ENCODE measurements around the gene GBP1.
A peak's percentile ranks its signal among the peaks of the same experiment; 100 is the strongest.
"Not testable (repeated sequence)": the region's sequence is repeated elsewhere in the genome, so short reads cannot be mapped to it uniquely, and the experiment has no call there.

Gene GBP1

DNA sequence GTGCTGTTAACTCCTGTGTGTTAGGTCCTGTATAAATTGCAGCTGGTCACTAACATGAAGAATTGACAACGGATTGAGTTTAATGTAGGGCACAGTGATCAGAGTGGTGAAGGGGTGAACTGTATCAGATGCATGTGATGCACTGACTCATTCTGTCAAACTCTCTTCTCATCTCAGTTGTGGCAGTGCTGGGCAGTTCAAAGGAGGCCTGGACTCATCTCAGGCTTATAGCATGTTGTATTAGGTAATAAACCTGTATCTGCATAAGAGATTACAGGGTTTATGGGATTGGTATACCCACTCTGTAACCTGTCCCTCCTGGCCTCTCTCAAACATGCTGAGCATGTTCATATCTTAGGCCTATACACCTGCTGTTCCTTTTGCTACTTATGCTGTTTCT lies 29.9 kb downstream of the GBP1 start:
- TF ChIP-seq, protein P1, sequence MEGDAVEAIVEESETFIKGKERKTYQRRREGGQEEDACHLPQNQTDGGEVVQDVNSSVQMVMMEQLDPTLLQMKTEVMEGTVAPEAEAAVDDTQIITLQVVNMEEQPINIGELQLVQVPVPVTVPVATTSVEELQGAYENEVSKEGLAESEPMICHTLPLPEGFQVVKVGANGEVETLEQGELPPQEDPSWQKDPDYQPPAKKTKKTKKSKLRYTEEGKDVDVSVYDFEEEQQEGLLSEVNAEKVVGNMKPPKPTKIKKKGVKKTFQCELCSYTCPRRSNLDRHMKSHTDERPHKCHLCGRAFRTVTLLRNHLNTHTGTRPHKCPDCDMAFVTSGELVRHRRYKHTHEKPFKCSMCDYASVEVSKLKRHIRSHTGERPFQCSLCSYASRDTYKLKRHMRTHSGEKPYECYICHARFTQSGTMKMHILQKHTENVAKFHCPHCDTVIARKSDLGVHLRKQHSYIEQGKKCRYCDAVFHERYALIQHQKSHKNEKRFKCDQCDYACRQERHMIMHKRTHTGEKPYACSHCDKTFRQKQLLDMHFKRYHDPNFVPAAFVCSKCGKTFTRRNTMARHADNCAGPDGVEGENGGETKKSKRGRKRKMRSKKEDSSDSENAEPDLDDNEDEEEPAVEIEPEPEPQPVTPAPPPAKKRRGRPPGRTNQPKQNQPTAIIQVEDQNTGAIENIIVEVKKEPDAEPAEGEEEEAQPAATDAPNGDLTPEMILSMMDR (IDR thresholded peaks at IDR 0.05; ENCODE audit: low read depth, low read length, missing control alignments), result no peak

DNA sequence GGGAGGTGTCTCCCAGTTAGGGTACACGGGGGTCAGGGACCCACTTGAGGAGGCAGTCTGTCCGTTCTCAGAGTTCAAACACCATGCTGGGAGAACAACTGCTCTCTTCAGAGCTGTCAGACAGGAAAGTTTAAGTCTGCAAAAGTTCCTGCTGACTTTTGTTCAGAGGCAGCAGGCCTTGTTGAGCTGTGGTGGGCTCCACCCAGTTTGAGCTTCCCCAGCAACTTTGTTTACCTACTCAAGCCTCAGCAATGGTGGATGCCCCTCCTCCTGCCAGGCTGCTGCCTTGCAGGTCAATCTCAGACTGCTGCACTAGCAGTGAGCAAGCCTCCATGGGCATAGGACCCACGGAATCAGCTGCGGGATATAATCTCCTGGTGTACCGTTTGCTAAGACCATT lies 31.0 kb downstream of the GBP1 start:
- not testable (repeated sequence) for DNase-seq (ENCODE audit: extremely low read depth, low read depth); H3K4me3 ChIP-seq (replicated peaks; ENCODE audit: low read depth, low read length)

More for the DNA sequence above, 29.9 kb downstream of the GBP1 start:
- H3K4me3 ChIP-seq (replicated peaks; ENCODE audit: low read depth, low read length), result no peak overlapping the region
- DNase-seq (ENCODE audit: extremely low read depth, low read depth), result no peak

DNA sequence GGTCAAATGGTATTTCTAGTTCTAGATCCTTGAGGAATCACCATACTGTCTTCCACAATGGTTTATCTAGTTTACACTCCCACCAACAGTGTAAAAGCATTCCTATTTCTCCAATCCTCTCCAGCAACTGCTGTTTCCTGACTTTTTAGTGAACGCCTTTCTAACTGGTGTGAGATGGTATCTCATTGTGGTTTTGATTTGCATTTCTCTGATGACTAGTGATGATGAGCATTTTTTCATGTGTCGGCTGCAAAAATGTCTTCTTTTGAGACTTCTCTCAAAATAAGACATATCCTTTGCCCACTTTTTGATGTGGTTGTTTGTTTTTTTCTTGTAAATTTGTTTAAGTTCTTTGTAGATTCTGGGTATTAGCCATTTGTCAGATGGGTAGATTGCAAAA lies 36.0 kb downstream of the GBP1 start:
- not testable (repeated sequence) for DNase-seq (ENCODE audit: extremely low read depth, low read depth); H3K4me3 ChIP-seq (replicated peaks; ENCODE audit: low read depth, low read length)

DNA sequence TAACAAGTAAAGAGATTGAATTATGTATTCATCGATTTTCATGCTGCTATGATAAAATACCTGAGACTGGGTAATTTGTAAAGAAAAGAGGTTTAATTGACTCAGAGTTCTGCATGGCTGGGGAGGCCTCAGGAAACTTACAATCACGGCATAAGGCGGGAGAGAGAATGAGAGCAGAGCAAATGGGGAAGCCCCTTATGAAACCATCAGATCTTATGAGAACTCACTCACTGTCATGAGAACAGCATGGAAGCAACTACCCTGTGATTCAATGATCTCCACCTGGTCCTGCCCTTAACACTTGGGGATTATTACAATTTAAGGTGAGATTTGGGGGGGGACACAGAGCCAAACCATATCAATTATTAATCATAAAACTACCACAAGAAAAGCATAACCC lies 39.1 kb downstream of the GBP1 start:
- H3K4me3 ChIP-seq (replicated peaks; ENCODE audit: low read depth, low read length), result no peak overlapping the region
- TF ChIP-seq, protein P1 (IDR thresholded peaks at IDR 0.05; ENCODE audit: low read depth, low read length, missing control alignments), result no peak
- DNase-seq (ENCODE audit: extremely low read depth, low read depth), result no peak

DNA sequence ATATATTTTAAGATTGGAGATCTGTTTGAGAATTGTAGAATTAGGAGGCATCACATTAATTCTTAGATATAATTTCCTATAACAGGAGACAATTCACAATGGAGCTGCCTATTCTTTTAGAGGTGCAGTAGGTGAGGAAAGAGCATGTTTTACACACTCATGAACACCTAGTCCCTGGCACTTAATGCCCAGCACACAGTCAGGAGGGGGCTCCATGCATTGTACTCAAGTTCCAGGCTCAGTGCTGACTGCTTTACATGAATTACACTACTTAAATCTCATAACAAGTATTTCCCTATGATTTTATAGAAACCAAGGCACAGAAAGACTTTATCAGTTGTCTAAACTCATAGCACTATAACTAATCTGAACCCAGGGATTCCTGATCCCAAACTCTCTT lies 42.0 kb downstream of the GBP1 start:
- DNase-seq (ENCODE audit: extremely low read depth, low read depth), result no peak
- H3K4me3 ChIP-seq (replicated peaks; ENCODE audit: low read depth, low read length), result peak overlapping the region; percentile 47; the same call in 1 of the 2 replicates
- TF ChIP-seq, protein P1 (IDR thresholded peaks at IDR 0.05; ENCODE audit: low read depth, low read length, missing control alignments), result no peak

DNA sequence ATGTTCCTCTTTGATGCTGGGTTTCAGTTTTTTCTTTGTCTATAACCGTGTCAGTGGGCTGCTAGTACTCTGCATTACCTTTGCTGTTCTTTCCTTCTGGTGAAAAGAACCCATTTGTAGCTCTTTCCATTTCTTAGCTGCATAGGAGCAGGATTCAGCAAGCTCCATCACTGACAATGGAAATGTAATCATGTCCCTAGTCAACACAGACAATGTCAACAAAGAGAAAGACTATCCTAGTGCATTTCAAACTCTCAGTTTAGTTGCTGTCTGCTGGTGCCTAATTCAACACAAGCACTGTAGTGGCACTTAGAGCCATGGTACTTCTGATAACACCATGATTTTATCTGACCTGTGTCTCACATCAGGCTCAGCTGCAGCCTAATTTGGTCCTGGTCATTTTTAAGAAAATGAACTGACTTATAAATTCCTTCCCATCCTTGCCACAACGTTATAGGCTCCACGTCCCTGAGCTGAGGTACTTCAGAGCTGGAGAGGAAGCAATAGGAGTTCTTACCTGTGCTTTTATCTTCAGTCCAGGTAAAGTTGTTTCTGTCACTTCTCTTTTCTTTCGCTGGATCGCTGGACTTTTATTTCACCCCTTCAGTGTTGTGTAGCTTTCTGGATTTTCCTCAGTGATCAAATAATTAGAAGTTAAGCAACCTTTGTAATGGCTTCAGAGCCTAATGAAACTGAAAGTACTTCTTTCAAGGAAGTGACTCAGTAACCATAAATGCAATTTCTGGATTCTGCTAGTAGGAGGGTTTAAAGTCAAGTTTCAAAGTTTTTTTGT lies 42.6 kb downstream of the GBP1 start, which contains the start of gene GBP3:
GBP3 (minus strand) TSS at position 700 of the 793 bp plus-strand sequence. CDS start 2,145 bp downstream, outside the sequence.
- TF ChIP-seq, protein P1 (IDR thresholded peaks at IDR 0.05; ENCODE audit: low read depth, low read length, missing control alignments), result no peak
- peak within 1 kb of the TSS; percentile 47 for H3K4me3 ChIP-seq (replicated peaks; ENCODE audit: low read depth, low read length)
- DNase-seq (ENCODE audit: extremely low read depth, low read depth), result peak; percentile 30

DNA sequence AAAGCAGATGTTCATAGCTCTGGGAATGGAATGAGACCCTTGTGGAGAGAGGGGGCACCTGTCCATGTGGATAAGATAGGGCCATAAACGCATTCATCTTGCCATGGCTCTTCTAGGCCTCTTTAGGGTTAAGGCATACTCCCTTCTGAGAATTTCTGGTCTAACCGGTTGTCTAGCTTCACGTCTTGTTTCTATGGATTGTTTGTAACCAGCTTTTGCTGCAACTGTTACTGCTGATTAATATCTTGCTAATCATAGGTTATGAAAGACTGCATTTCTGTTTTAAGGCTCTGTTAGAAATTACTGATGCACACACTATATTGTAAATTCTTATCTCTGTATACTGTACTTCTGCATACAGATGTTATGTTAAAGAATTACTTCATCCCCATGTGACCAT lies 46.7 kb downstream of the GBP1 start:
- H3K4me3 ChIP-seq (replicated peaks; ENCODE audit: low read depth, low read length); DNase-seq (ENCODE audit: extremely low read depth, low read depth): not testable (repeated sequence)

DNA sequence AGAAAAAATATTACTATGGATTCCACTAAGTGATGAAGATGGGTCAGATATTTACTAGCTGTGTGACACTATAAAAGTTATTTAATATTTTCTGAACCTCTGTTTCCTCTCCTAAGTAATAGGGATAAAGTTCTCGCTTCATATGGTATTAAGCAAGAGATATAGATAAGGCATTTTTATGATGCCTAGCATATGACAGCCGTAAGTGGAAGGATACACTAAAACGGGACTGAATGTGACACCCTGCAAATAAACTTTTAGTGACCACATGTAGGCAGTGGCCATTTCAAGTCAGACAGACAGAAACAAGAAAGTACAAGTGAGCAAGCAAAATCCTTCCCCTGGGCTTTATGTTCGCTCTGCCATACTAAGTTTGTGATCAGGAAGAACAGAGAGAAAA lies 56.5 kb downstream of the GBP1 start:
- TF ChIP-seq, protein P1 (IDR thresholded peaks at IDR 0.05; ENCODE audit: low read depth, low read length, missing control alignments), result no peak
- H3K4me3 ChIP-seq (replicated peaks; ENCODE audit: low read depth, low read length), result no peak overlapping the region
- DNase-seq (ENCODE audit: extremely low read depth, low read depth), result no peak
